ENCODE results near the gene CPT1A.

- TF ChIP-seq CTCF (IDR thresholded peaks at IDR 0.05): no peak
- TF ChIP-seq REST (IDR thresholded peaks at IDR 0.05; ENCODE audit: insufficient read depth in 1 of 2, low read depth in 2 of 2, low read length in 1 of 2): no peak
- no peak for TF ChIP-seq TCF7L2 (IDR thresholded peaks at IDR 0.05; ENCODE audit: low read depth, low read length)
Observed at GRCh38 chr11:68854273-68854958, 12.7 kb upstream of the CPT1A start.
